ENCODE measurements around the gene TMEM106C.

TMEM106C gene

GRCh38 chr12:47965581-47965980, 2.2 kb downstream of the TMEM106C start:
- no peak for ATAC-seq
- no peak for TF ChIP-seq TCF4 (CRISPR knock-in tag; IDR thresholded peaks at IDR 0.05; ENCODE audit: borderline replicate concordance)
- TF ChIP-seq ZFP3 (CRISPR knock-in tag; IDR thresholded peaks at IDR 0.05) = no peak
- TF ChIP-seq ZNF70 (CRISPR knock-in tag; IDR thresholded peaks at IDR 0.05) = no peak
- no peak for TF ChIP-seq CREB5 (CRISPR knock-in tag; IDR thresholded peaks at IDR 0.05; ENCODE audit: low read depth)
- no peak for TF ChIP-seq ZFP30 (CRISPR knock-in tag; IDR thresholded peaks at IDR 0.05)
- no peak for TF ChIP-seq ZNF8 (CRISPR knock-in tag; IDR thresholded peaks at IDR 0.05)

- TF ChIP-seq TOX (CRISPR knock-in tag; IDR thresholded peaks at IDR 0.05; ENCODE audit: borderline replicate concordance) (no peak), PPARA (CRISPR knock-in tag; IDR thresholded peaks at IDR 0.05; ENCODE audit: borderline replicate concordance) (no peak), TCF4 (CRISPR knock-in tag; IDR thresholded peaks at IDR 0.05; ENCODE audit: borderline replicate concordance) (no peak)
- no peak for ATAC-seq
These were observed 4.3 kb downstream of the TMEM106C start for GRCh38 chr12:47967461-47968321.

- ATAC-seq = no peak
- no peak for TF ChIP-seq ESRRG (CRISPR knock-in tag; IDR thresholded peaks at IDR 0.05)
- TF ChIP-seq ZFP30 (CRISPR knock-in tag; IDR thresholded peaks at IDR 0.05) = no peak
- no peak for TF ChIP-seq TCF4 (CRISPR knock-in tag; IDR thresholded peaks at IDR 0.05; ENCODE audit: borderline replicate concordance)
- TF ChIP-seq ZFP3 (CRISPR knock-in tag; IDR thresholded peaks at IDR 0.05) = no peak
- TF ChIP-seq GLIS3 (CRISPR knock-in tag; IDR thresholded peaks at IDR 0.05) = no peak
- no peak for TF ChIP-seq ZC3H10 (CRISPR knock-in tag; IDR thresholded peaks at IDR 0.05)
- no peak for TF ChIP-seq OSR1 (CRISPR knock-in tag; IDR thresholded peaks at IDR 0.05)
- no peak for TF ChIP-seq ZNF70 (CRISPR knock-in tag; IDR thresholded peaks at IDR 0.05)
- no peak for TF ChIP-seq POU6F1 (CRISPR knock-in tag; IDR thresholded peaks at IDR 0.05; ENCODE audit: borderline replicate concordance, low read depth)
These were observed 6.4 kb downstream of the TMEM106C start for GRCh38 chr12:47969845-47970244.

GRCh38 chr12:47970843-47971242, 7.4 kb downstream of the TMEM106C start:
- no peak for ATAC-seq
- TF ChIP-seq CSDC2 (CRISPR knock-in tag; IDR thresholded peaks at IDR 0.05) (no peak), TCF4 (CRISPR knock-in tag; IDR thresholded peaks at IDR 0.05; ENCODE audit: borderline replicate concordance) (no peak), ZFP30 (CRISPR knock-in tag; IDR thresholded peaks at IDR 0.05) (no peak), ARNTL (CRISPR knock-in tag; IDR thresholded peaks at IDR 0.05; ENCODE audit: borderline replicate concordance, low read depth) (no peak), ESRRG (CRISPR knock-in tag; IDR thresholded peaks at IDR 0.05) (no peak), POU6F1 (CRISPR knock-in tag; IDR thresholded peaks at IDR 0.05; ENCODE audit: borderline replicate concordance, low read depth) (no peak), TOX (CRISPR knock-in tag; IDR thresholded peaks at IDR 0.05; ENCODE audit: borderline replicate concordance) (no peak), OSR1 (CRISPR knock-in tag; IDR thresholded peaks at IDR 0.05) (no peak), PATZ1 (CRISPR knock-in tag; IDR thresholded peaks at IDR 0.05; ENCODE audit: borderline replicate concordance) (no peak), ZC3H10 (CRISPR knock-in tag; IDR thresholded peaks at IDR 0.05) (no peak), ISL1 (CRISPR knock-in tag; IDR thresholded peaks at IDR 0.05) (no peak), ZNF565 (CRISPR knock-in tag; conservative IDR thresholded peaks at IDR 0.05; ENCODE audit: low read depth) (no peak), RARB (CRISPR knock-in tag; IDR thresholded peaks at IDR 0.05) (no peak), PPARA (CRISPR knock-in tag; IDR thresholded peaks at IDR 0.05; ENCODE audit: borderline replicate concordance) (no peak), TSHZ2 (CRISPR knock-in tag; IDR thresholded peaks at IDR 0.05) (no peak), GLIS3 (CRISPR knock-in tag; IDR thresholded peaks at IDR 0.05) (no peak), ZNF8 (CRISPR knock-in tag; IDR thresholded peaks at IDR 0.05) (no peak), CREB5 (CRISPR knock-in tag; IDR thresholded peaks at IDR 0.05; ENCODE audit: low read depth) (no peak), BACH2 (CRISPR knock-in tag; IDR thresholded peaks at IDR 0.05; ENCODE audit: borderline replicate concordance) (no peak)
